ENCODE data around the gene AKR7A3.
"Not testable (repeated sequence)": the region's sequence is repeated elsewhere in the genome, so short reads cannot be mapped to it uniquely, and the experiment has no call there.

AKR7A3 gene

DNA sequence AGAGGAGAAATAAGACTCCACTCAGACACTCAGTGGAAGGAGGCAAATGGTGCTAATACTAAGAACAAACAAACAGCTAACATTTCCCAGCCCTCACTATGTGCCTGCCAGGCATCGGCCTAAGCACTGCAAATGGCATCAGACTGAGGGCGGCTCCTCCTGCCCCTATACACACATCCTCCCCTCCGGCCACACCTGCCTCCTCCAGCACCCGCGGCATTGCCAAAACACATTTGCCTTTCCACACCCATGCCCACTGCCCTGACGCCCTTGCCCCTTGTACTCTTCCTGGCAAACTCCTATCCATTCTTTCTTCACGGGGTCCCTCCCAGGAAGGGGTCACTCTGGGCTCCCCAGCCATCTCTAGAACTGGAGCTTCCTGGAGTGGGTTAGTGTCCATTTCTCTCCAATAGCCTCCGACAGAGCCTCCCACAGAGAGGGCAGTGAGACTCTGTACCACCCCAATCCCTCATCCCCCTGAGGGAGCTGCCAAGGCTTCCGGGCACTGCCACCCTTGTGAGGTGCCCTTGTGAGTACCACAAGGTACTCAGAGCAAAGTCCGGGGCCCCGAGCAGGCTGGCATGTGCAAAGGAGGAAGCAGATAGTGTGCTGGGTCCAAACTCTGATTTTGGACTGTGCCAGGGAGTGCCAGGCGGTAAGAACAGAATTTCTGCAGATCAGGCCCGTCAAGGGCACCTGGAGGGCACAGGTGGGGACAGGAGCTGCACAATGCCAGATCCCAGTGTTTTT, 959 bp downstream of the AKR7A3 start:
- DNase-seq (ENCODE audit: low read depth in 2 of 2) = no peak

DNA sequence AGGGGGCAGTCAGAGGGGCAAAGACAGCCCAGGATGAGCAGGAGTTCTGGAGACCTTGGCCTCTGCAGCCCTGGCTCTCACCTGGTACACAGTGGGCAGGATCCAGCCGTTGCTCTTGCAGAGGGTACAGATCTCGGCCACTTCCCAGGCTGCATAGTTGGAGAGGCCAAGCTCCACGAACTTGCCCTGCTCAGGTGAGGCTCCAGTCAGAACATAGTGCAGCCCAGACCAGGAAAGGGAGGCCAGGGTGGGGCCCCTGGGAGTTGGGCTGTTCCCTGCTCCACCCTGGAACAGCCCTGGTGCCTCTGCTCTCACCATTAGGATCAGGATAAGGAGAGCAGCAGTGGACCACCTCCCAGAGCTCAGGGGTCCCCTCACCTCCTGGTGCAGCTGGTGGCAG, 2.8 kb downstream of the AKR7A3 start:
- not testable (repeated sequence) for DNase-seq (ENCODE audit: low read depth in 2 of 2)

DNA sequence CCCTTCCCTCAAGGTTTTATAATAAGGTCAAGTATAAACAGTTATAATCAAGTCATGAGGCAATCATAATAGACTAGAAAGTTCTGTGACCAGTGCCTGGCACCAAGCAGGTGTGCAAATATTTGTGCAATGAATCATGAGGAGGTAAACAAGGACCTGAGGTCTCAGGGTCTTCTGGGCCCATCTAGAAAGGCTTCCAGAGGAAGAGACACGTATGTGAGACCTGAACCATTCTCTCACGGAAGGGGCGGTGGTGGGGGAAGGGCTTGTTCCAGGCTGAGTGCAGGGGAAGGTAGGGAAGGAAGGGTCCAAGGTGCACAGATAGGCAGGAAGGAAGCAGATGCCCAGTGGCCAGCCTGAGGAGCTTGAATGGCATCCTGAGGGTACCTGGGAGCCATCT, 3.2 kb downstream of the AKR7A3 start:
- DNase-seq (ENCODE audit: low read depth in 2 of 2) = not testable (repeated sequence)

DNA sequence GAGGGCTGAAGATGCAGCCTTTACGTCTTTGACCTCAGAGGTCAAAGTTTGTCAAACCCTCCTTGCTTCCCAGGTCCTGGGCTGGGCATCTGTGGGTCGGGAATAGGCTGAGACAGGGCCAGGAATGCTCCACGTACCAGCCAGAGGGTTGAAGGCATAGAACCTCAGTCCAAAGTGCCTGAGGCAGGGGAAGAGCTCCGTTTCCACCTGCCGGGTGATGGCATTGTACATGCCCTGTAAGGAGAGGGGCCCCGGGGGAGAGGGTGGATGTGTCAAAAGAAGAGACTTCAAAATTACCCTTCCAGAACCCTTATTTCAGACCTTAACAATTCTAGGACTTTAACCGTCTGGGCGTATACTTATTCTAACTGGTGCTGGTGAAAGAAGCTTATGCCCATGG, 3.7 kb downstream of the AKR7A3 start:
- DNase-seq (ENCODE audit: low read depth in 2 of 2) = no peak

DNA sequence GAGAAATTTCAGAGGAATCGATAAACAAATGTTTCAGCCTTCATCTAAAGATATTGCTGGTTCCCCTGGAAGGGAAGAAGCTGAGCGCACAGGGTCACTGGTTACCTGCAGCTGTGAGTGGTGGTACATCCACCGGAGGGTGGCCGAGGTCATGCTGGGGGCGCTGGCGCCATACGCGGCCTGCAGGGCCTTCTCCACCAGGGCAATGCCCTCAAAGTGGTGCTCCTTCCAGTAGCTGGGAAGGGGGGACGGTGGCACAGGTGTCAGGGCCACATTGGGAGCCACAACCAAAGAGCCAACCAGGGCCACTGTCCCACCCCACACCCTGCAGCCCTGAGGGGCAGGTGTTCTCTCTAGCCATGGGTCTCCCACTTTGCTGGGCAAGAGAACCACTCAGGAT, 4.7 kb downstream of the AKR7A3 start:
- DNase-seq (ENCODE audit: low read depth in 2 of 2) = no peak

DNA sequence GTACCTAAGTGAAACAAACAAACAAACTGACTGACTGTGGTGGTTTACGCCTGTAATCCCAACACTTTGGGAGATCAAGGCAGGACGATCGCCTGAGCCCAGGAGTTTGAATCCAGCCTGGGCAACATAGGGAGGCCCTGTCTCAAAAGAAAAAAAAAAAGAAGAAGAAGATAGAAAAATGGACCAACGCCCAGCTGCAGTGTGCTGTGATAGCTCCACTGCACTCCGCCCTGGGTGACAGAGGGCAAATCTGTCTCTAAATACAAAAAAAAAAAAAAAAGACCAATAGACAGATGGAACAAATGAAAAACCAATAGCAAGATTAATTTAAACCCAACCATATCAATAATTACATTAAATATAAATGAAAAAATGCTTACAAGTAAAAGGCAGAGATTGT, 13.9 kb downstream of the AKR7A3 start:
- DNase-seq (ENCODE audit: low read depth in 2 of 2) = no peak

DNA sequence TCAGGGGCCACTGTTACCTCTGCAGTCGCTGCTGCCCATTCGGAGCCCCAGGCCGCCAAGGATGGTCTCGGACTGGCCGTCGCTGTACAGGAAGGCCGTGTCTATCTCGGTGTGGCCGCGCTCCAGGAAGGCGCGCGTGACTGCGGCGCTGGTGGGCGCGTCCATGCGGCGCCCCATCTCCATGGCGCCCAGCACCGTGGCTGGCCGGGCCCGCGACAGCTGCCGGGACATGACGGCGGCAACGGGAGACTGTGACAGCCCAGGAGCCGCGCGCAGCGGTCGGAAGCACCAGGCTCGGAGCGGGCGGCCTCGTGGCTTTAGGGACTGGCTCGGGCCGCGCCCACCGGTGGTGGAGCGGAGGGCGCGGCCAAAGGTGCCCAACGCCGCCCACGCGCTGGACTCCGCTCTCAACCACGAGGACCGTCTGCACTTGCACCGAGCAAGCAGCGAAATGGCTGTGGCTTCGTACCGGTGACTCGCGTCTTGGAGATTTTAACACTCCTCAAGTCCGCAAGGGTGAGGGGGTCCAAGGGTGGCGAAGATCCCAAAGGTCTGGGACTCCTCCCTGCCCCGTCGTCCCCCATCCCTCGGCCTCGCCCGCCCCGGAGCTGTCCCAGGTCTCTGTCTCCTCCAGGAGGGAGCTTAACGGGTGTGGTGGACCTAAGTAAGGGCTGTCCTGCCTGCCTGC, 14.6 kb downstream of the AKR7A3 start:
- DNase-seq (ENCODE audit: low read depth in 2 of 2) = not testable (repeated sequence)

DNA sequence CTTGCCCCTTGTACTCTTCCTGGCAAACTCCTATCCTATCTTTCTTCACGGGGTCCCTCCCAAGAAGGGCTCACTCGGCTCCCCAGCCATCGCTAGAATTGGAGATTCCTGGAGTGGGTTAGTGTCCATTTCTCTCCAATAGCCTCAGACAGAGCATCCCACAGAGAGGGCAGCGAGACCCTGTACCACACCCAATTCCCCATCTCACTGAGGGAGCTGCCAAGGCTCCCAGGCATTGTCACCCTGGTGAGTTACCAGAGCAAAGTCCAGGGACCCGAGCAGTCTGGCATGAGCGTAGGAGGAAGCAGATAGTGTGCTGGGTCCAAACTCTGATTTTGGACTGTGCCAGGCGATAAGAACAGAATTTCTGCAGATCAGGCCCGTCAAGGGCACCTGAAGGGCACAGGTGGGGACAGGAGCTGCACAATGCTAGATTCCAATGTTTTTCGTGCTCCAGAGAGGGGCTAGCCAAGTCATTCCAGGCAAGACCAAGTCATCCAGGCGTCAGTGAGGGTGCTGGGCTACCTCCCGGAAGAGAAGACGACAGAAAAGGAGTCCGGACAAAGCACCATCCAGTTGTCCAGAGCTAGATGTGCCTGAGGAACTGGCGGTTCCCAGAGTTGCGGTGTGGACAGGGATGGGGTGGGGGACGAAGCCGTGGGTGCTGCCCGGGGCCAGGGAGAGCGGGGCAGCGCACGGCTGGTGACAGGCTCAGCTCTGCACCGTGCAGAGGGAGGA, 15.3 kb downstream of the AKR7A3 start:
- DNase-seq (ENCODE audit: low read depth in 2 of 2) = no peak

DNA sequence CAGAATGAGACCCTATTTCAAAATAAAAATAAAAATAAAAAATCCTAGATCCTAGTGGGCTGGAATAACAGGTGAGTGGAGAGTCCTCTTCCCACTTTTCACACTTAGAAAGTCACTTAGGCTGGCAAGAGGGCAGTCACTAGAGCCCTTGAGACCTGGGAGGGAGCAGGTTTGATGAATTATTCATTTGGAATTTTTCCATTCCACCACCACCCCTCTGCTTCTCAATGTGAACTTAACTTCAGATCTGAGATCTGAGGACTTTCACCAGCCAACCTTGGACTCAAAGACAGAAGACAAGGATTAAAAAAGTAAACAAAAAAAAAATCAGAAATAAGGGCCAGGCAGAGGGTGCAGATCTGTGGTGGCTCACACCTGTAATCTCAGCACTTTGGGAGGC, 16.5 kb downstream of the AKR7A3 start:
- no peak for DNase-seq (ENCODE audit: low read depth in 2 of 2)

DNA sequence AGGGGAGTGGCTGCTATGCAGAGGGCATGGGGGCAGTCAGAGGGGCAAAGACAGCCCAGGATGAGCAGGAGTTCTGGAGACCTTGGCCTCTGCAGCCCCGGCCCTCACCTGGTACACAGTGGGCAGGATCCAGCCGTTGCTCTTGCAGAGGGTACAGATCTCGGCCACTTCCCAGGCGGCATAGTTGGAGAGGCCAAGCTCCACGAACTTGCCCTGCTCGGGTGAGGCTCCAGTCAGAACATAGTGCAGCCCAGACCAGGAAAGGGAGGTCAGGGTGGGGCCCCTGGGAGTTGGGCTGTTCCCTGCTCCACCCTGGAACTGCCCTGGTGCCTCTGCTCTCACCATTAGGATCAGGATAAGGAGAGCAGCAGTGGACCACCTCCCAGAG, 18.2 kb downstream of the AKR7A3 start:
- DNase-seq (ENCODE audit: low read depth in 2 of 2) = not testable (repeated sequence)

DNA sequence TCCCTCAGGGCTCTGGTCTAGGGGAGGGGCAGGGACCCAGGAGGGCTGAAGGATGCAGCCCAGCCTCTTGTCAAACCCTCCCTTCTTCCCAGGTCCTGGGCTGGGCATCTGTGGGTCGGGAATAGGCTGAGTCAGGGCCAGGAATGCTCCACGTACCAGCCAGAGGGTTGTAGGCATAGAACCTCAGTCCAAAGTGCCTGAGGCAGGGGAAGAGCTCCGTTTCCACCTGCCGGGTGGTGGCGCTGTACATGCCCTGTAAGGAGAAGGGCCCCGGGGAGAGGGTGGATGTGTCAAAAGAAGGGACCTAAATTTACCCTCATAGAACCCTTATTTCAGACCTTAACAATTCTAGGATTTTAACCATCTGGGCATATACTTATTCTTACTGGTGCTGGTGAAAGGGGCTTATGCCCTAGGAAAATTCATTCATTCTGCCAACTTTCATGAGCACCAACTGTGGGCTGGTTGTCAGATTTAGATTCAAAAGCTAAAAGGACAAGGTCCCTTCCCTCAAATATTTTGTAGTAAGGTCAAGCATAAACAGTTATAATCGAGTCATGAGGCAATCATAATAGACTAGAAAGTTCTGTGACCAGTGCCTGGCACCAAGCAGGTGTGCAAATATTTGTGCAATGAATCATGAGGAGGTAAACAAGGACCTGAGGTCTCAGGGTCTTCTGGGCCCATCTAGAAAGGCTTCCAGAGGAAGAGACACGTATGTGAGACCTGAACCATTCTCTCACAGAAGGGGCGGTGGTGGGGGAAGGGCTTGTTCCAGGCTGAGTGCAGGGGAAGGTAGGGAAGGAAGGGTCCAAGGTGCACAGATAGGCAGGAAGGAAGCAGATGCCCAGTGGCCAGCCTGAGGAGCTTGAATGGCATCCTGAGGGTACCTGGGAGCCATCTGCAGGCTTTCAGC, 18.9 kb downstream of the AKR7A3 start:
- not testable (repeated sequence) for DNase-seq (ENCODE audit: low read depth in 2 of 2)

DNA sequence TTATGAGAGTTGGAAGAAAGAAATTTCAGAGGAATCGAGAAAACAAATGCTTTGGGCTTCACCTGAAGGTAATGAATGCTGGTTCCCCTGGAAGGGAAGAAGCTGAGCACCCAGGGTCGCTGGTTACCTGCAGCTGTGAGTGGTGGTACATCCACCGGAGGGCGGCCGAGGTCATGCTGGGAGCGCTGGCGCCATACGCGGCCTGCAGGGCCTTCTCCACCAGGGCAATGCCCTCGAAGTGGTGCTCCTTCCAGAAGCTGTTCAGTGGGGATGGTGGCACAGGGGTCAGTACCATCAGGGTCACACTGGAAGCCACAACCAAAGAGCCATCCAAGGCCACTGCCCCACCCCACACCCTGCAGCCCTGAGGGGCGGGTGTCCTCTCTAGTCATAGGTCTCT, 20.1 kb downstream of the AKR7A3 start:
- DNase-seq (ENCODE audit: low read depth in 2 of 2) = no peak

DNA sequence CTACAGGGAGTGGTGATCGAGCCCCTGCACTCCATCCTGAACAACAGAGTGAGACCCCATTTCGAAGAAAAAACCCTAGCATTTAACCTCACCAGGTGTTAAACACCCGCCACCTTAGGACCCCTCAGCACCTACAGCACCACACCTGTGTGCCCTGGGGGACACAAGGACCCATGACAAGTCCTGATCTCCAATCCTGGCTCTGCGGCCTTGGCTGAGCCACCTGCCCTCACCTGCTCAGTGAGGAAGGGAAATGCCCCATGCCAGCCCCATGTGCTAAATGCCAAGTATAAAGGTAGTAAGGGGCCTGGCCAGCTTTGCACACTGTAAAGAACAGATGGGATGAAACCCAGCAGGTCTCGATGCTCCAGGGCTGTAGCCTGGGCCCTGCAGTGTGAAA, 25.8 kb downstream of the AKR7A3 start:
- DNase-seq (ENCODE audit: low read depth in 2 of 2) = no peak

DNA sequence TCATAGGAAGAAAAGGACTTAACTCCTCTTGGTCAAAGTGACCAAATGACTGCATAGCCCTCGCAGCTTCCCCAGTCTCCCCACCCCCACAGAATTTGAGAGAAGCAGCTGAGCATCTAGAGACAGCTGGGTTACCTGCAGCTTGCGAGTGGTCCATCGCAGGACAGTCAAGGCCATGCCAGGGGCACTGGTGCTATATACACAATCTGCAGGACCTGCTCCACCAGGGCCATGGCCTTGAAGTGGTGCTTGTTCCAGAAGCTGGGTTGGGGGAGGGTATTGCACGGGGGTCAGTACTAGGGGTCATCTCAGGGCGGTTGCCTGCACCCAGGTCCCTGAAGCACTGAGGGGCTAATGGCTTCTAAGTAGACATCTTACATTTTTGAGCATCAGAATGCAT, 26.5 kb downstream of the AKR7A3 start:
- DNase-seq (ENCODE audit: low read depth in 2 of 2) = no peak

DNA sequence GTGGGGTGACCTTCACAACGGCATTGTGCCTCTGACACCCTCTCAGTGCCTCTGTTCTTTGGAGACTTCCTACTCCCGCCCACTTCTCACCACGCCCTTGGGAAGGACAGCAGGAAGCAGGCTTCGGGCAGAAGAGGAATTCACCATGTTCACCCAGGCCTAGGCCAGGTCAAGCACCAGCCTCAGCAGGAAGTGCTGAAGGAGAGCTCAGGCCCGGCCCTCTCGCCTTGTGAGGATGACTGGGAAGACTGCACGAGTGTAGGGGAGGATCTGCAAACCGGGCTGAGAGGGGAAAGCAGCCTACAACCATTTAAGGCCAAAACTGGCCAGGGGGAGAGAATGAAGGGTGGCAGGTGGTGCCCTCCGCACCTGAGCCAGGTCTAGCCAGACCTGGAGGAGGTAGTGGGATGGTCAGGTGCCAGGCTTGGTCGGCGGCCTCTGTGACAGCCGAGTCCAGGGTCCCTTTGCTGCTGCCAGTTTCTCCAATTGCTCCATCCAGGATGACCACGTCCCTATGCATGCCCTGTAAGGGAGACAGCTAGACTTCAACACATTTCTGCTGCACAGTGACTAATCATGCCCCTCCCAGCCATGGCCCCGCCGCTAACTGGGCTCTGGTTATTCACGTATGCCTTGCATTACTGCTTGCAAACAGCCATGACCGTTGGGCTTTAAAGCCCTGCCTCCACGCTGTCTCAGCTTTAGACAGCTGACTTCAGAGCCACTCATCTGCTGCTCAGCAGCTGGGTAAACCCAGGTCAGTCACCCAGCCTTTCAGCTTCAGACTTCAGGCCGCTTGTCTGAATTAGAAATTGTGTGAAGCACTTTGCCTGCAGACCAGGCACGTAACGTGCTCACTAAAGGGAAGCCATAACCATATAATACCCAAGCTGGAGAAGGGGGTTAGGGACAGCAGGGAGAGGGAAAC, 28.1 kb downstream of the AKR7A3 start:
- DNase-seq (ENCODE audit: low read depth in 2 of 2) = no peak

DNA sequence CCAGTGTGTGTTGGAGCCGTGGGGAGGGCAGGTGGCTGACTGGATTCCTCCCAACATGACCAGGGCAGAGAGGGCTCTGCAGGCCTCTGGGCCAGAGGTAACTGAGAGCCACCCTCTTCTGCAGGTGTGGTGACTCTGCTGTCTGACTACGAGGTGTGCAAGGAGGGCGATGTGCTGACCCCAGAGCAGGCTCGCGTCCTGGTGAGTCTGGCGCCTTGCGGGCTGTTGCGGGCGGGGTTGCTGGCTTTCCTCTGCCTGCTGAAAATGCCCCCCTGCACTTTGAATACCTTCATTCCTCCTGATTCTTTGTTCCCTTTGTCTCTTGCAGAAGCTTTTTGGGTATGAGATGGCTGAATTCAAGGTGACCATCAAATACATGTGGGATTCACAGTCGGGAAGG, 30.2 kb downstream of the AKR7A3 start:
- no peak for DNase-seq (ENCODE audit: low read depth in 2 of 2)

DNA sequence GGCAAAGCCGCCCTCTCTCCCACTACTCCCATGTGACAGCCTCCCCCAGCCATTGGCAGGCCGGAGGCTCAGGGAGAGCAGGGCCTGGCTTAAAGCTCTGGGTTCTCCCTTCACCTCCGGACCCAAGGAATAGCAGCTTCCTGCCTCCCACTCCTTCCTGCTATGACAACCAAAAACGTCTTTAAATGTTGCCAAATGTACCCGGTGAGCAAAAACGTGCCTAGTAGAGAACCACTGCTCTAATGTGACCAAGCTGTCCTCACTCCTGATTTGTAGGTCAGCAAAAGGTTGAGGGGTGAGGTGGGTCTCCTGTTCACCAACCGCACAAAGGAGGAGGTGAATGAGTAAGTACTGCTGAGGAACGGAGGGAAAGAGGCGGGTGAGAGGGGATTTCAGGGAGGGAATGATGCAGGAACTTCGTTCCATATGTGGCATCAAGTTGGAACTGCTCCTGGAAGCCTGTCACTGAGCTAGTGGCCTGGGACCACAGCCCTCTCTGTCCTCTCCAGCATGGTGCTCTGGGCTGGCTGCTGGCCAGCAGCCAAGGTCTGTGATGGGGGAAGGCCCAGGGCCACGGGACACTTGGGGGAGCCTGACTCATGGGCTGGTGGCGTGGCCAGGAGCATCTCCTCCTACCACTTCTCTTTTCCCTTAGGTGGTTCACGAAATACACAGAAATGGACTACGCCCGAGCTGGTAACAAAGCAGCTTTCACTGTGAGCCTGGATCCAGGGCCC, 31.2 kb downstream of the AKR7A3 start:
- DNase-seq (ENCODE audit: low read depth in 2 of 2) = no peak

DNA sequence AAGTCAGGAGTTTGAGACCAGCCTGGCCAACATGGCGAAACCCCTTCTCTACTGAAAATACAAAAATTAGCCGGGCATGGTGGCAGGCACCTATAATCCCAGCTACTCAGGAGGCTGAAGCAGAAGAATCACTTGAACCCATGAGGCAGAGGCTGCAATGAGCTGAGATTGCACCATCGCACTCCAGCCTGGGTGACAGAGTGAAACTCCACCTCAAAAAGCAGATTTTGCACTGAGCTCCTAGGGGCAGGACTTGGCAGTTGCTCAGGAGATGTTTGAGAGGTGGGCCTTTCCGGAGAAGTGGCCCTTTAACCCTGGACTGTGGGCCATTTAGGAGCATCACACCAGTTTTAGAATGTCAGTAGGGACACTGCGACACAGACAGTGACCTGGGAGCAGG, 32.3 kb downstream of the AKR7A3 start:
- not testable (repeated sequence) for DNase-seq (ENCODE audit: low read depth in 2 of 2)

DNA sequence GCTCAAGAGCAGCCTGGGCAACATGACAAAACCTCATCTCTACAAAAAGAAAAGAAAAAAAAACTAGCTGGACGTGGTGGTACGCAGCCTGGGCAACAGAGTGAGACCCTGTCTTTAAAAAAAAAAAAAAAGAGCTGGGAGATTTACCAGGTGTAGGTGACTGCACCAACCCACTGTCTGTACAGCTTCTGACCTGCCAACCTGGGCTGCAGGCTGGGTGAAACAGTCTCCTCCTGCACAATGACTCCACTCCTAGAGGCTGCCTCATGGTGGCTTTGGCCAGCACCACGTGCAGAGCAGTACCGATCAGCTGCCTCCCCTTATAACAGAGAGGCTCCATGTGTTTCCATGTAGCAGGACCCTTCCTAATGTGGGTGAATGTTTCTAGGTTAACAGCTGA, 33.3 kb downstream of the AKR7A3 start:
- no peak for DNase-seq (ENCODE audit: low read depth in 2 of 2)

DNA sequence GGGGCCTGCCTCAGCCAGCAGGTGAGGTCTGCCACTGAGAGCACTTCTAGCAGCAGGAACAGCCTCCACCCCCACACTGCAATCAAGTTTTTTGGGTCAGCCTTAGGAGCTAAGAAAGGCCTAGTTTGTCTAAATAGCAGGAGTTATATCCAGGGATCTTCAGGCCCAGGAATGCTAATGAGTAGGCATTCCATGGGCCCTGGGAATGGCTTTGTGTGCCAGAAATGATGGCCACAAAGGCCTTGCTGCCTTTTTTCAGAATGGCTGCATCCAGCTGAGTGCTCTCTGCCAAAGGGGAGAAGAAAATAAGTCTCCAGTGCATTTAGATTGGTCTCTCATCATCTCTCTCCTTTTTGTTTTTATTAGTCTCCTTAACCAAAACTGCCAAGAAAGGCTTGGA, 34.2 kb downstream of the AKR7A3 start:
- DNase-seq (ENCODE audit: low read depth in 2 of 2) = no peak

Data from activated CD4-positive, alpha-beta T cell treated with anti-CD3 and anti-CD28 coated beads for 24 hours (primary cell).